ENCODE data around the gene PTPRK. TPM values are rescaled to one million over a fixed set of nuclear protein-coding genes. Genes with fewer than 3 reads are reported as not detected.

The PTPRK gene
- polyA plus RNA-seq, 3 donors, result 0.01 TPM; not detected in 2

DNA sequence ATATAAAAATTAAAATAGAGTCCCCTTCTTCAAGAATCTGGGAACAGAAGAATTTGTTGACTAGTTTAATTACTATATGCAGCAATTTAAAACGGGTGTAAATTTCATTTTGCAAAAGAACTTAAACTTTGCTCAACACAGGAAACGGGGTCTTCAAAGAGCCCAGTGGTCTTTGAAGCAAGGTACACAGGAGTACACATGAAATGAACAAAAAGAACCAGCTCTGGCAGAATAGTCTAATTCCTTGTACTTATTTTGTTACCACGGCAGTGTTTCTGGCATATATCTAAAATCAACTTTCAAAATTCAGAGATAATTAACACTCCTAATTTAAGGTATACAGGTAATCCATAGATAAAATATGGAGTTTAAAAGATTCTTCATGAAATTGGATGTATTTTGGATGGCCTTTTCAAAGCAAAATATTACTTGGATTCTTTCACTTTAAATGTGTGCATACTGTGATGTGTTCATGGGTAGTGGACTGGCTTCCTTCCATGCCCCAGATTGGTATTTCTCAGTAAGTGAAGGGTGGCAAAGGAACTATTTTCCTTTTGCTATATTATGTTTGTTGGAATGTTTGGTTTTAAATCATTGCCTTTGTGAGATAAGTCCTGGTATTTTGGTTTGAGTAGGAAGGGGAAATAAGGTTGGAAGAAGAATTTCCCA, 522.8 kb downstream of the PTPRK start:
- no peak overlapping the region for H3K27ac Mint-ChIP-seq
- no peaks in the 10 kb centered on the region for H3K79me2 ChIP-seq (ENCODE audit: insufficient read depth, low read length)
- no peaks in the 10 kb centered on the region for H3K4me1 ChIP-seq (ENCODE audit: control insufficient read depth in 1 of 2, insufficient read depth in 2 of 2, low read length in 2 of 2)
- H2AFZ ChIP-seq (ENCODE audit: insufficient read depth, low read depth, low read length, poor library complexity, severe bottlenecking), result no peak overlapping the region
- no peak overlapping the region for H3K9ac ChIP-seq (ENCODE audit: insufficient read depth, low read length, poor library complexity, severe bottlenecking)
- H3K4me3 ChIP-seq (replicated peaks in 1 of 3; ENCODE audit: low read depth in 2 of 3, low read length in 3 of 3), result no peak overlapping the region
- peaks cover 0 to 2% (median 0%) of the 10 kb centered on the region in 3 donors for H3K27me3 Mint-ChIP-seq (ENCODE audit: low read depth in 3 of 3)
- no peaks in the 10 kb centered on the region for H3K36me3 Mint-ChIP-seq
- no peaks in the 10 kb centered on the region for H3K36me3 ChIP-seq (replicated peaks in 1 of 2; ENCODE audit: control insufficient read depth in 1 of 2, insufficient read depth in 2 of 2, low read length in 2 of 2)
- H4K20me1 ChIP-seq (ENCODE audit: insufficient read depth, low read length), result no peaks in the 10 kb centered on the region
- no peak for DNase-seq
- H3K27me3 ChIP-seq (ENCODE audit: control insufficient read depth in 2 of 2, insufficient read depth in 2 of 2, low read length in 2 of 2), result no peaks in the 10 kb centered on the region
- no peak overlapping the region for H3K4me3 Mint-ChIP-seq
- H3K9me3 ChIP-seq (replicated peaks in 1 of 2; ENCODE audit: control insufficient read depth in 1 of 2, insufficient read depth in 1 of 2, low read length in 2 of 2), result no peaks in the 10 kb centered on the region
- intact Hi-C loops (cut with micrococcal nuclease), result no loop called here
- H3K4me2 ChIP-seq (replicated peaks; ENCODE audit: extremely low read depth, low read length, poor library complexity, severe bottlenecking), result no peak overlapping the region
- 60% methylated on average over 1 of the region's 3 CpGs for WGBS (ENCODE audit: insufficient coverage)
- no peak overlapping the region for H3K27ac ChIP-seq (ENCODE audit: low read depth in 1 of 2, low read length in 2 of 2)
- peaks cover 0 to 1% (median 0%) of the 10 kb centered on the region in 7 donors for H3K9me3 Mint-ChIP-seq
- no peaks in the 10 kb centered on the region for H3K4me1 Mint-ChIP-seq
- TF ChIP-seq, protein P1, sequence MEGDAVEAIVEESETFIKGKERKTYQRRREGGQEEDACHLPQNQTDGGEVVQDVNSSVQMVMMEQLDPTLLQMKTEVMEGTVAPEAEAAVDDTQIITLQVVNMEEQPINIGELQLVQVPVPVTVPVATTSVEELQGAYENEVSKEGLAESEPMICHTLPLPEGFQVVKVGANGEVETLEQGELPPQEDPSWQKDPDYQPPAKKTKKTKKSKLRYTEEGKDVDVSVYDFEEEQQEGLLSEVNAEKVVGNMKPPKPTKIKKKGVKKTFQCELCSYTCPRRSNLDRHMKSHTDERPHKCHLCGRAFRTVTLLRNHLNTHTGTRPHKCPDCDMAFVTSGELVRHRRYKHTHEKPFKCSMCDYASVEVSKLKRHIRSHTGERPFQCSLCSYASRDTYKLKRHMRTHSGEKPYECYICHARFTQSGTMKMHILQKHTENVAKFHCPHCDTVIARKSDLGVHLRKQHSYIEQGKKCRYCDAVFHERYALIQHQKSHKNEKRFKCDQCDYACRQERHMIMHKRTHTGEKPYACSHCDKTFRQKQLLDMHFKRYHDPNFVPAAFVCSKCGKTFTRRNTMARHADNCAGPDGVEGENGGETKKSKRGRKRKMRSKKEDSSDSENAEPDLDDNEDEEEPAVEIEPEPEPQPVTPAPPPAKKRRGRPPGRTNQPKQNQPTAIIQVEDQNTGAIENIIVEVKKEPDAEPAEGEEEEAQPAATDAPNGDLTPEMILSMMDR (IDR thresholded peaks at IDR 0.05), result no peak

DNA sequence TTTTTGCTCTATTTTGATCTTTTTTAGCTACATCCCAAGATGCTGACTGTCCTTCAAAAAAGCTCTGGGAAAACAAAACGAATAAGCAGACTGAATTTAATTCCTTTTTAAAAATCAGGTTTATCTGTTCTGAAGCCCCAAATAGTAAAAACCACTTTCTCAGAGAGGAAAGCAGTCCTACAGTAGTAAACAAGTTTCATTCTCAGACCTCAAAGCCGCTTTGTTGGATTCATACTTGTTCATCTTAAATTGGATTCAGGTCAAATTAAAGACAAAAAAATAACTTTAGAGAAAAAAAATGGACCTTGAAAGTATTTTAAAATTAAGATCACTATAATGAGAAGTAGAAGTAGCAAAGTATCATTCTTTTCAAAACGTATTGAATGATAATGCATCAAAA, 523.5 kb downstream of the PTPRK start:
- Histone ChIP-seq H4K20me1 (ENCODE audit: insufficient read depth, low read length) (no peaks in the 10 kb centered on the region), H3K9me3 (replicated peaks in 1 of 2; ENCODE audit: control insufficient read depth in 1 of 2, insufficient read depth in 1 of 2, low read length in 2 of 2) (no peaks in the 10 kb centered on the region), H3K4me3 (replicated peaks in 1 of 3; ENCODE audit: low read depth in 2 of 3, low read length in 3 of 3) (no peak overlapping the region), H3K9ac (ENCODE audit: insufficient read depth, low read length, poor library complexity, severe bottlenecking) (no peak overlapping the region), H3K27me3 (ENCODE audit: control insufficient read depth in 2 of 2, insufficient read depth in 2 of 2, low read length in 2 of 2) (no peaks in the 10 kb centered on the region), H3K36me3 (replicated peaks in 1 of 2; ENCODE audit: control insufficient read depth in 1 of 2, insufficient read depth in 2 of 2, low read length in 2 of 2) (no peaks in the 10 kb centered on the region), H3K4me1 (ENCODE audit: control insufficient read depth in 1 of 2, insufficient read depth in 2 of 2, low read length in 2 of 2) (no peaks in the 10 kb centered on the region), H3K4me2 (replicated peaks; ENCODE audit: extremely low read depth, low read length, poor library complexity, severe bottlenecking) (no peak overlapping the region), H2AFZ (ENCODE audit: insufficient read depth, low read depth, low read length, poor library complexity, severe bottlenecking) (no peak overlapping the region), H3K27ac (ENCODE audit: low read depth in 1 of 2, low read length in 2 of 2) (no peak overlapping the region), H3K79me2 (ENCODE audit: insufficient read depth, low read length) (no peaks in the 10 kb centered on the region)
- Mint-ChIP-seq H3K27me3 (ENCODE audit: low read depth in 3 of 3) (peaks cover 0 to 2% (median 0%) of the 10 kb centered on the region in 3 donors), H3K4me1 (no peaks in the 10 kb centered on the region), H3K27ac (no peak overlapping the region), H3K9me3 (peaks cover 0 to 1% (median 0%) of the 10 kb centered on the region in 7 donors), H3K36me3 (no peaks in the 10 kb centered on the region), H3K4me3 (no peak overlapping the region)
- WGBS (ENCODE audit: insufficient coverage), result no CpG with 5 or more reads among the region's 3 CpGs
- intact Hi-C loops (cut with micrococcal nuclease), result no loop called here
- DNase-seq, result no peak
- TF ChIP-seq, protein P1 (IDR thresholded peaks at IDR 0.05), result no peak

Data from CD14-positive monocyte (primary cell).